HG02623 (cell line): ENCODE measurements around the gene MDN1.
"Not testable (repeated sequence)": the region's sequence is repeated elsewhere in the genome, so short reads cannot be mapped to it uniquely, and the experiment has no call there.

ENCODE experiments used
- ATAC-seq: cut with Tn5 transposase; IDR thresholded peaks from one replicate; pipeline ENCODE4 v1.9.1; 2021; ENCODE audit warnings: moderate library complexity; ENCODE audit not compliant: unreplicated experiment

Gene MDN1

GRCh38 chr6:89776583-89777233 is 42.9 kb downstream of the MDN1 start:
- no peak for ATAC-seq

DNA sequence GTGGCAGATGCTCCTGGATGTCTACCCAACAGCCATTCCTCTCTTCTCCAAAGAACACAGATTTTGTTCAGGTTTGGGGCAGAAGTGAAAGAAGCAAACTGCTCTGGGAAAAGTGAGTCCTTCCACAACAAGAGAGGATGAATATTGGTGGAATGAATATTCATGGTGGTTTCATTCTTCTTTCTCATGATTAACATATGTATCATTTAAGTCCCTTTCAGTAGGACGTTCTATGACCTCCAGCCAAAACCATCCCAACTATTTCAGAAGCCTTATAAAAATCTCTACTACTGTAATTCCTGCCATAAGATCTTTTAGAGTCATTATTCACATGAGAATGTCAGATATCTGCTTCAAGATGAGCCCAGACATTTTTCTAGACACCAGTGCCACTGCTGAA is 44.4 kb downstream of the MDN1 start:
- ATAC-seq = no peak

GRCh38 chr6:89769572-89769971 is 50.0 kb downstream of the MDN1 start:
- no peak for ATAC-seq

DNA sequence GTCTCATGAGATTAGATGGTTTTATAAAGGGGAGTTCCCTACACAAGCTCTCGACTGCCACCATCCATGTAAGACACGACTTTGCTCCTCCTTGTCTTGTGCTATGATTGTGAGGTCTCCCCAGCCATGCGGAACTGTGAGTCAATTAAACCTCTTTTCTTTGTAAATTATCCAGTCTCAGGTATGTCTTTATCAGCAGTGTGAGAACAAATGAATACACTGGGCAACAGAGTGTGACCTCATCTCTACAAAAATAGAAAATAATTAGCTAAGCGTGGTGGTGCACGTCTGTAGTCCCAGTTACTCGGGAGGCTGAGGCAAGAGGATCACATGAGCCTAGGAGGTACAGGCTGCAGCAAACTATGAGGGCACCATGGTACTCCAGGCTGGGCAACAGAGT is 51.3 kb downstream of the MDN1 start:
- no peak for ATAC-seq

DNA sequence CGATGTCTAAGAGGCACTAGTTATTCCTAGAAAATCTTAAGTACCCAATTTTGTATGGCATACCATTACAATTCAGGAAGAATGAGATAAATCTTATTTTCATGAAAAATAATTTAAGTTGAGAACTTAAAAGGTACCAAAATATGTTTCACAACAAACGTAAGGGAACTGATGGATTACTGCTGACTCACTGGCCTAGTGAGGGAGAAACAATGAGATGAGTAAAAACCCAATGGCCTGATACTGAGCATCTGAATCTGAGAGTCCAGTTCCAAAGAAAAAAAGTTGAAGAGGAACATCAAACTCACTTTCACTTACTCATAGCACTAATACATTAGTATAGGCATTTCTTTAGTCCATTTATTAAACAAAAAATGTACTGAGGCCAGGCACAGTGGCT is 56.0 kb downstream of the MDN1 start:
- ATAC-seq = no peak

DNA sequence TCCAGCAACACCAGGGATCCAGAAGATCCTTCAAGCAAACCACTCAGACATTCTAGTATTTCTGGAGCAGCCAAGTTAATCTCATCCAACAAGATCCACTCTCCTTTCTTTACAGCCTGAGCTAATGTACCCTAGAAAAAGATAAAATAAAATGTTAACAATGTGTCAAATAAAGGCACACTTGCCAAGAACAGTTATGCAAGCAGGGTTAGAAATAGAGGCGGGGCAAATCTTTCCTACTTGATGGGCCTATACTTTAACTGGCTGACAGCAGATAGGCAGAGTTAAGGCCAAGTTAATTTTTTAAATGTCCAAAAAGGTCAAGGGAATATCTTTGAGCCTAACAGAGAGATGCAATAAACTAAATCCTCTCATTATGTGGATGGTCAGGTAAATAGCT is 60.8 kb downstream of the MDN1 start:
- no peak for ATAC-seq

GRCh38 chr6:89750338-89750737 is 69.3 kb downstream of the MDN1 start:
- ATAC-seq = no peak

GRCh38 chr6:89749918-89750317 is 69.7 kb downstream of the MDN1 start:
- no peak for ATAC-seq

DNA sequence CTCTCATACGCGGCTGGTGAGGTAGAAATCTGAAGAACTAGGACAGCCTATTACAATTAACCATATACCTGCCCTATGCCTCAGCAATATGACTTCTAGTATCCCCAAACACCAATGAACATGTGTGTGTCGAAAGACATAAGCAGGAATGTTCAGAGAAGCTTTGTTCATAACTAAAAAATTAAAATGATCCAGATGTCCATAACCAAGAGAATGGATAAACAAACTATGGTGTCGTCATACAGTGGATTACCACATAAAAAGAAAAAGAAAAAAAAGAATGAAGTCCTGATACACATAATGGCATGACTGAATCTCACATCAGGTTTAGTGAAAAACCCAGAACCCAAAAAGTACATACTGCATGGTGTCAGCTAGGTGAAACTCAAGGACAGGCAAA is 73.9 kb downstream of the MDN1 start:
- no peak for ATAC-seq

DNA sequence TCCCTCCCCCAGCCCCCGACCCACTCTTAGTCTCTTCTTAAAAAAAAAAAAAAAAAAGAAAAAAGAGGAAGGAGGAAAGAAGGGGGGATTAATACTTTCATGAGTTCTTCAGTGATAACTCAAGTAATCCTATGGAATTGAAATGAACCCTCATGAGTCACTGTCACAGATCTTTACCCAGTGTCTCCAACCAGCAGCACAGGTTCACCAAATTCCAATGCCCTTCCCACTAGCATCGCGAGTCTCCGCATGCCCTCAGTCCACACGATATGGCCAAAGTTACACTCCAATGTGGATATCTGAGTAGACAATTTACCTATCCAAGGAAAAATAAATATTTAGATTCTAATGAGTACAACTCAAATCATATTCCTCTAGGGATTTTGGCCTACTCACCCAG is 74.5 kb downstream of the MDN1 start:
- ATAC-seq = no peak

DNA sequence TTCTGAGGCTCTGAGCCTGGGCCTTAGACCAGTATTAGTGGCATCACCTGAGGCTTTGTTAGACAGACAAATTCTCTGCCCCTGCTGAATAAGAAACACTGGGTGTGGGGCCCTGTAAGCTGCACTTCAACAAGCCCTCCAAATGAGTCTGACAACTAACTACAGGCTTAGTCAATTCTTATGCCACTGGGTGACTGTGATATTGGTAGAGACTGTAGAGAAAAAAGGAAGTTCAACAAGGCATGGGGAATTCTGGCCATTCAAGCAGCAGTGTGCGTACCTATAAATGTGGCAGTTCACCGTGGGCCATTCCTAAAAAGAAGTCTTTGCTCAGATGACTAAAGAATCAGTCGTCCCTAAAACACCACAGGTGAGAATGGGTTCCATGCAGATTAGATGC is 82.7 kb downstream of the MDN1 start:
- ATAC-seq = no peak

DNA sequence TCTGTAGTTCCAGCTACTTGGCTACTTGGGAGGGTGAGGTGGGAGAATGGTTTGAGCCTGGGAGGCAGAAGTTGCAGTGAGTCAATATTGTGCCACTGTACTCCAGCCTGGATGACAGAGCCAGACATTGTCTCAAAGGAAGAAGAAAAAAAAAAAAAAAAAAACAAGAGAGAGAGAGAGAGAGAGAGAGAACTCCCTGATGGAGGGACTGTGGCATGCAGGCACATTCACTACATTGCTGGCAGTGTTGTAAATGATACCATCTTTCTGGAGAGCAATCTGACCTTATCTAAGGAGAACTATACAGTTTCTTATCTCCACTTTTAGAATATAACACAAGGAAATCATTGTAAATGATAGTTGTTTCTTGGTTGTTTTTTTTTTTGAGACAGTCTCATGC is 85.1 kb downstream of the MDN1 start:
- ATAC-seq = no peak

- ATAC-seq = no peak
These were observed 87.5 kb downstream of the MDN1 start for GRCh38 chr6:89731924-89732567.

DNA sequence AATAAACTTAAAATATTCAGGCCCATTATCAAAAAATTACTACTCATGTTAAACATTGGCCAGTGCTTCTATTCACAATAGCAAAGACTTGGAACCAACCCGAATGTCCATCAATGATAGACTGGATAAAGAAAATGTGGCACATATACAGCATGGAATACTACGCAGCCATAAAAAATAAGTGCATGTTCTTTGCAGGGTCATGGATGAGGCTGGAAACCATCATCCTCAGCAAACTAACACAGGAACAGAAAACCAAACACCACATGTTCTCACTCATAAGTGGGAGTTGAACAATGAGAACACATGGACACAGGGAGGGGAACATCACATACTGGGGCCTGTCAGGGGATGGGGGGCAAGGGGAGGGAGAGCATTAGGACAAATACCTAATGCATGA is 88.3 kb downstream of the MDN1 start:
- ATAC-seq = not testable (repeated sequence)

GRCh38 chr6:89729818-89730217 is 89.8 kb downstream of the MDN1 start:
- no peak for ATAC-seq

DNA sequence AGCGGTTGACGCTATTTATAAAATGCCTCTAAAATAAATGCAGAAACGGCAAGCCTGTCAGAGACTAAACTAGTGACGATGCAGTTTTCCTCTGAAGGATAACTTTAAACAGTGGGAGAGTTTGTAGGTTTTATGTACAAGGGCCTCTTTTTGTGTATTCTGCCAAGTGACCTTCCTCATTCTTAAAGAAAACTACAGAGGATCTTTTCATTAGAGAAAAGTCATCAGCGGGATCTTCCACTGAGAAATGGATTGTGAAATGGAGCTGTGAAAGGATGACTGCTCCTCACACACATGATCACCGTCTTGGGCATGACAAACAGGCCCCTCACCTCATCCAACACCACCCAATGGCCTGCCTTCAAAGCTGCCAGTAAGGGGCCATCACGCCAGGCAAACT is 92.1 kb downstream of the MDN1 start:
- ATAC-seq = no peak

DNA sequence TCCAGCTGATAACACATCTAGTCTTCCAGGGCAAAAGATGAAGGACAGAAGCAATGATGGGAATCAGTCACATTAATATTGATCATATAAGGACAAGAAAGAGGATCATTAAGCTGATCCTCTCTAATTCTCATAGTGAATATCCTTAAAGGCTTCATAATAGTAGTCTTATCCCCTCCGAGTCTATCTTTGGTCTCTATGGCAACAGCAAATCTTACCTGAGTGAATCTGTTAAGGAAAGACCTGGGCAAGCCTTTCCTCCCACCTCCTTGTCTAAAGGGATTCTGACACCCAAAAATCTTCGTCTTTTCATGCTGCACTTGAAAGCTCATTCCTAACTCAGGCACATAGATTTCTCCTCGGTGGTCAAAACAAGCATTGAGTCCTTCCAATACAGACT is 94.6 kb downstream of the MDN1 start:
- no peak for ATAC-seq

DNA sequence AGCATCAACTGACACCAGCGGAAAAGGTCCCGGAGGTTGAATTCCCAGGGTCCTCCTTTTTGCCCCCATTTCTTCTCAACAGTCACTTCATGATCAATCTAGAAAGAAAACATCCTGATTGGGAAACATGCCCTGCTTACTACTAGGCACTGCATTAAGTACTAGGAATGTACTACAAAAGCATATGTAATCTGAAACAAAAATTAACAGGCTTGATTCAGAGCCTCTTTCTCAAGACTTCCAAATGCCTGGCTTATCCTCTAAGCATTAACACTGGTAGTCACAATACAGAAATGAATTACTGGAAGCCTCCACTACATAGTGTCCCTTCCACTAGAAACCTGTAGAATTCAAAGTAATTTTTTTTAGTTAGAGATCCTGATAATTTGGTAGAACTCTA is 96.5 kb downstream of the MDN1 start:
- ATAC-seq = no peak

- no peak for ATAC-seq
These were observed 103.1 kb downstream of the MDN1 start for GRCh38 chr6:89716532-89716931.

DNA sequence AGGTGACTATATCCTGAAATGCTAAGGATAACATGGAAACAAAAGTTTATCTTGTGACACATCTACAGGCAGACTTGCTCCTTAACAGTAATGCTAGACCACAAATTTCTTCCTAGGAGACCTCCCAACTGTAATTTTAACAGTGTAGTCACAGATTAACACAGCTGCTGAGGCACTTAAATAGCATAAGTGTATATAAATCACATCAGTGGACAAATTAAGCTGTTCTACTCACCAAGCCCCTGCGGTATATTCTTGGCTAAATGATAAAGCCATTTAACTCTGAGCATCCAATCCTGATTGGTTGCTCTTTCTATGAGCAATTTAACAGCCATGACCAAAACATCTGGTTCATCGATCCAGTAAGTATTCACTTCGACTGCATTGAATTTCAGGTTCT is 107.8 kb downstream of the MDN1 start:
- no peak for ATAC-seq

- ATAC-seq = no peak
These were observed 111.3 kb downstream of the MDN1 start for GRCh38 chr6:89708316-89708715.

DNA sequence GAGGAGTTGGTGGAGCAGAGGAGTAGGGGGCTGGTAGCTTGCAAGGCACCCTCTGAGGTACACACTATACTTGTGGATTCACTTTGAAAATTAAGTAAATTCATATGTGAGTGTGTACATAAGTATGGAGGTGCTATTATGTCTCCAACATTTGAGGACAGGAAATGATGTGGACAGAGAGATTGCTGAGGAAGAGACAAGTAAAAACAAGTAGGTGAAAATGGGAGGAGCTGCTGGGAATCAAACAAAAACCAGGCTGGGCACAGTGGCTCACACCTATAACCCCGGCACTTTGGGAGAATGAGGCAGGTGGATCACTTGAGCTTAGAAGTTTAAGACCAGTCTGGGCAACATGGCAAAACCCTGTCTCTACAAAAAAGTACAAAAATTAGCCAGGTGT is 111.8 kb downstream of the MDN1 start:
- ATAC-seq = no peak

- no peak for ATAC-seq
These were observed 113.5 kb downstream of the MDN1 start for GRCh38 chr6:89706121-89706520.
